B cell (primary cell): ENCODE data around the gene CRTAC1.

ENCODE experiments used
- EZH2 ChIP-seq: IDR thresholded peaks from 2 replicates; pipeline ENCODE4 v1.6.1; 2012; ENCODE audit warnings: borderline replicate concordance, low read depth, mild to moderate bottlenecking, moderate library complexity, low read length; ENCODE audit not compliant: insufficient read depth, poor library complexity, severe bottlenecking
- TF ChIP-seq, protein P1 (sequence below): fragments of 200-600 bp; IDR thresholded peaks from one replicate; pipeline ENCODE4 v1.8.0; 2022; ENCODE audit warnings: antibody characterized with exemption, mild to moderate bottlenecking

DNA sequence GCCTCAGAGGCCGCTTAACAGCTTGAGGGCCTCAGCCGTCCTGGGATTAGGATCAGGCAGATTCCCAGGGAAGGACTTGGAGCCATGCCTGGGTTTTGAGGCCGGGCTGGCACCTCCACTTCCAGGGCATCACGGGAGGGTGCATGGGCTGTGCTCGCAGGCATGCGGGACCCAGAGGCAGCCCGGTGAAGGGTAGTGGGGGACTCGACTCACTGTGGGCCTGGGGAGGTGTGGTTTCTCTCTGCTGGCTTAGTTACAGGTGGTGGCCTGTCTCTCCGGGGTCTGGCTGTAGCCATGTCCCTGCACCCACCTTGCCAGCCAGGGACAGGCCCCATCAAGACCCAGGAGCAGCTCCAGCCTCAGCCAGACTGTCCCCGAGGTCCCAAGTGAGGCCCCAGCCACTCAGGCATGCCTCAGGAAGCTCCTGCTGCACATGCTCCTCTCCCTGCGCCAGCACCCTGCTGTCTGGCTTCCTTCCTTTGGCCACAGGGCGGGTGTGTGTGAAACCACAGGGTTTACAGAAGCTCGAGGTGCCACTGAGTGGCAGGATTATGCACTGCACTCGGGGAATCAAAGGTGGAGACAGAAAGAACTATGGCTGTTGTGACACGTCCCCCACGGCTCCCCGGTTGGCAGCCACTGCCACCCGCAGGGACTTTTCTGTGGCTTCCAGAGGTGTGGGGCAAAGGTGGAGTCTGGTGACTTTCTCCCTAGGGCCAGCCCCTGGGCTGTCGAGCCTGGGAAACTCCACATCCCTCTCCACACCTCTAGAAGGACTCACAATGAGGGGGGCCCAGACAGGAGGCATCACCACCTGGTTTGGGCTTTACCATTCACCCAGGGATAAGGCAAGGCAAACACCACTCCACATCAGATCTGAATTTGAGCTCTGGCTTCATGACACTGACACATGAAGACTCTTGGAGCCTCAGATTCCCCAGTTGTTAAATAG is 161.1 kb downstream of the CRTAC1 start:
- TF ChIP-seq, protein P1, sequence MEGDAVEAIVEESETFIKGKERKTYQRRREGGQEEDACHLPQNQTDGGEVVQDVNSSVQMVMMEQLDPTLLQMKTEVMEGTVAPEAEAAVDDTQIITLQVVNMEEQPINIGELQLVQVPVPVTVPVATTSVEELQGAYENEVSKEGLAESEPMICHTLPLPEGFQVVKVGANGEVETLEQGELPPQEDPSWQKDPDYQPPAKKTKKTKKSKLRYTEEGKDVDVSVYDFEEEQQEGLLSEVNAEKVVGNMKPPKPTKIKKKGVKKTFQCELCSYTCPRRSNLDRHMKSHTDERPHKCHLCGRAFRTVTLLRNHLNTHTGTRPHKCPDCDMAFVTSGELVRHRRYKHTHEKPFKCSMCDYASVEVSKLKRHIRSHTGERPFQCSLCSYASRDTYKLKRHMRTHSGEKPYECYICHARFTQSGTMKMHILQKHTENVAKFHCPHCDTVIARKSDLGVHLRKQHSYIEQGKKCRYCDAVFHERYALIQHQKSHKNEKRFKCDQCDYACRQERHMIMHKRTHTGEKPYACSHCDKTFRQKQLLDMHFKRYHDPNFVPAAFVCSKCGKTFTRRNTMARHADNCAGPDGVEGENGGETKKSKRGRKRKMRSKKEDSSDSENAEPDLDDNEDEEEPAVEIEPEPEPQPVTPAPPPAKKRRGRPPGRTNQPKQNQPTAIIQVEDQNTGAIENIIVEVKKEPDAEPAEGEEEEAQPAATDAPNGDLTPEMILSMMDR: no peak
- TF ChIP-seq EZH2: no peak
